Stimulated activated CD4-positive, alpha-beta T cell treated with anti-CD3 and anti-CD28 coated beads, TNF-alpha, amount 100 ng/mL, for 1 hour (primary cell): ENCODE measurements around the gene SELENOO.
A peak's percentile ranks its signal among the peaks of the same experiment; 100 is the strongest.

Source experiments
- DNase-seq, 3 donors: peaks; one replicate each; pipeline ENCODE4 v3.0.0-alpha.2; 2020; ENCODE audit warnings: low read depth in 3 of 3, low spot score in 1 of 3

Gene SELENOO

DNA sequence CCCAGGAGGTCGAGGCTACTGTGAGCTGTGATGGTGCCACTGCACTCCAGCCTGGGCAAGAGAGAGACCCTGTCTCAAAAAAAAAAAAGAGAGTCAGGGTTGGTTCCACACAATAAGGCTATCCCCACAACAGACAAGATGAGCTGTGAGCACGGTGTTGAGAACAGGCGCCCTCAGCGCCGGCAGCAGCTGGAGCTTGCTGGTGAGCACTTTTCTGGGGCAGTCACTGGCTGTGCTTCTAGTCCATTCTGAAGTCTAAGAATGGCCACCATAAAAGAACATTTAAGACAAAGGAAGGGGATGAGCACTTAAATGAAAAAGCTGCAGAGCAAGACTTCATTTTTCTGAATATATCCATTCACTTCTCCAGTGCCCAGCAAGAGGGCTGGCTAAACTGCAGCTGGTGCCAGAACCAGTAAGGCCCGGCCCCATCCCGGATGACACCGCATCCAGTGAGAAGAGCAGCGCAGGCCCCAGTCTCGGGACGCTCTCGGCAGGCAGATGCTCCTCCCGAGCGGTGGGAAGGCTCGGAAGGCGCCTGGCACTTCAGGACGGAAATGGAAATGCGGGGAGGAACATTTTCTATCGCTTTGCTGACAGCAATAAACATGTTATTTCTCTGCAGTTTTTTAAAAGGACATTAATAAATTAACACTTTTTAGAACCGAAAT is 31.8 kb downstream of the SELENOO start:
- no peak for DNase-seq

- DNase-seq: no peak
Measured at GRCh38 chr22:50233223-50233622, 32.4 kb downstream of the SELENOO start.

GRCh38 chr22:50236731-50237409 is 36.1 kb downstream of the SELENOO start:
- DNase-seq: no peak

GRCh38 chr22:50238755-50239154 is 37.9 kb downstream of the SELENOO start:
- DNase-seq: no peak

DNA sequence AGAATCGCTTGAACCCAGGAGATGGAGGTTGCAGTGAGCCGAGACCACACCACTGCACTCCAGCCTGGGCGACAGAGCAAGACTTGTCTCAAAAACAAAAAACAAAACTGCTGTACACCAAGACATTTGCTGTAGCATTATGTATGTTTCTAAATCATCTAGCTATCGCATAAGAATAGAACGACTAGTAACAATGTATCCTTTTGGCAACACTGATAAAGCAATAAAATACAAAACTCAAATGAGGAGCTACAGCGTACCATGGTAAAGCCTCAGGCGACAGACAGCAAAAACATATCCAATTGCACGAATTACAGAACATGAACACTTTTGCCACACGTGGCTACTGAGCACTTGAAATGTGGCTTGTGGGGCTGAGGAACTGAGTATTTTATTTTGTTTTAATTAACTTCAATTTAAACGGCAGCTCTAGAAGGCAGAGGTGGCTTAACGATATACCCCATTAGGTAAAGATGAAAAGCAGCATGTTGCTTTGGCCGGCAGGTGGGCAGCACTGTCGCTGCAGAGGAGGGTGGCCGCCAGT is 41.7 kb downstream of the SELENOO start:
- DNase-seq: no peak

- no peak for DNase-seq
Measured at GRCh38 chr22:50243685-50244419, 43.0 kb downstream of the SELENOO start.

- DNase-seq: peak; percentile 65 to 89 (median 78)
Measured at GRCh38 chr22:50244420-50245213, 43.8 kb downstream of the SELENOO start, which contains the start of gene TUBGCP6. TSS of gene TUBGCP6 (minus strand) at chr22:50245023. CDS start at chr22:50244459, 564 bp downstream.

- DNase-seq: no peak
Measured at GRCh38 chr22:50245214-50246072, 44.6 kb downstream of the SELENOO start.

DNA sequence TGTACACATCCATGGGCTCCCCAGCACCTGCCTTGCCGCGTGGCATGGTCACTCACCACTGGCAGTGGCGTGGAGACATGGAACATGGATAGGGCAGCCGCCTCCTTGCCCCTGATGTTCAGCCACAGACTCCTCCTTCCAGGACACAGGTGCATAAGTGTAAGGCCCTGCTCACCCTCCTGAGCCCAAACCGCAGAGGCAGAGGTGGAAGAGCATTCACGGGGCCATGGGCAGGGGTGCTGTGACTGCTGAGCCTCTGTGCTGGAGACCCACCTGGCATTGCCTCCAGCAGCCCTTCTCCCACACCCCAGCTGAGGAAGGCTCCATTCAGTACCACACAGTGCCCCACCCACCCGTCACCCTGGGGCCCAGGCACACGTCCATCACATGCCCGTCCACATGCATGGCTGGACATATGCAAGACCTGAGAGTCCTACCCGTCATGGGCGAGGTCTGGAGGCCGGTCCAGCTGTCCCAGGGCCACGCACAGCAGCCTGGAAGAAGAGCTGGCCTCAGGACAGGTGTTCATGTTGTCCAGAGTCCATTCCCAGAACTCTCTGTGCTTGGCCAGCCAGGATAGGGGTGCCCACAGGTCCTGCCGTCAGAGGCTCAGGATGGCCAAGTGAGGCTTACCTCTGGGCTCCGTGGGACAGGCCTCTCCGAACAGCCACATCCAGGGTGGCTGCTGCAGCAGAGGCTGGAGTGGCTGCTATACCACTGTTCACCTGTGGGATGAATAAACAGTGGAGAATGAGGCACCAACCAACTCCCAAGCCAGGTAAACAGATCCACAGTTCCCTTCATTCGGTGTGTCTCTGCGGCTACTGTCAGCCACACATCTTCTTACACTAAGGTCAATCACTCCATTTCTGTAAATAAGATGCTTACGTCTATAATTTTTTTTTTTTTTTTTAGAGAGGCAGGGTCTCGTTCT is 45.7 kb downstream of the SELENOO start:
- DNase-seq: no peak

GRCh38 chr22:50247748-50248147 is 46.9 kb downstream of the SELENOO start:
- no peak for DNase-seq

GRCh38 chr22:50248196-50249081 is 47.6 kb downstream of the SELENOO start:
- DNase-seq: no peak

GRCh38 chr22:50249341-50250248 is 48.8 kb downstream of the SELENOO start:
- DNase-seq: no peak

DNA sequence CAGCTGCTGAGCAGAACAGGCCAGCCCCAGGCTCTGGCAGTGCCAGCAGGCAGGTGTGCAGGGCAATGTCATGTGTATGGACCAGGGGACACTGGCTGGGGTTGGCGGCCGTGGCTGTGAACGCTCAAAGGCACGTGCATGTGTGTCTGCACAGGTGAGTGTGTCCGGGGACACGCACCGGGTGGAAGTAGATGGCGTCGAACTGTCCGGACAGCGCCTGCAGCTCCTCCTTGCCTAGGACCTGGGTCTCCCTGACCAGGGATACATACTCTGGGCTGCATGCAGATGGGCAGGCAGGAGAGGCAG is 49.4 kb downstream of the SELENOO start:
- no peak for DNase-seq

GRCh38 chr22:50250555-50251476 is 50.0 kb downstream of the SELENOO start, which contains the start of gene HDAC10:
TSS of gene HDAC10 (minus strand) at chr22:50251265. CDS start at chr22:50251032, 233 bp downstream.
- peak in 2 of 3 donors; percentile 52 to 70 for DNase-seq

- DNase-seq: no peak
Measured at GRCh38 chr22:50251477-50252081, 50.8 kb downstream of the SELENOO start.
